ENCODE results near the gene ITPR3.
"Not testable (repeated sequence)": the region's sequence is repeated elsewhere in the genome, so short reads cannot be mapped to it uniquely, and the experiment has no call there.

The ITPR3 gene

GRCh38 chr6:33627876-33628275 lies 6.8 kb downstream of the ITPR3 start:
- TF ChIP-seq ZFX (IDR thresholded peaks at IDR 0.05) (no peak), CTCF (conservative IDR thresholded peaks at IDR 0.05) (no peak)
- H3K27ac ChIP-seq: no peak overlapping the region

DNA sequence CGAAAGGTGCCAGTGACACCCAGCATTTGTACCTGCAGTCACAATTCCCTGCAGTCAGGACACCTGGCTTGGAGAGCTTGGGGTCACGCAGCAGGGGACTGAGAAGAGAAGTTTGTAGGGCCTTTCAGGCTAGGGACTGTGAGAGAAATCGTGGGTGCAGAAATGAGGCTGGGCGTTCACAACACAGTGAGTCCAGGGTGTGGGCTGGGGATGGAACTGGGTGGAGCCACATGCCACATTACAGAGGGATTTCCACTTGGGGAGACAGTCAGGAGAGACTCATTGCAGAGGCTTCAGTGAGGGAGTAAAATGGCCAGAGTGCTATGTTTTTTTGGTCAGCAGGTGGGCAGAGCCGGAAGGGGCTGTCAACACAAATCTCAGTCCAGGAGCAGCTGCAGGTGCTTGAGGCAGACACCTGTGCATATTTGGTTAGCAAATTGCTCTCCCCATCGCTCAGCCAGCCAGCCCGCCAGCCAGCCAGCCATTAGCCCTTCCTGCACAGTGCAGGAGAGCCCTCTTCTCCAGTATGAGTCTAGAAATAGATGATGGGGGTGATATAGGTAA lies 7.4 kb downstream of the ITPR3 start:
- TF ChIP-seq ZFX (IDR thresholded peaks at IDR 0.05) (no peak), CTCF (conservative IDR thresholded peaks at IDR 0.05) (no peak)
- no peak overlapping the region for H3K27ac ChIP-seq

- TF ChIP-seq ZFX (IDR thresholded peaks at IDR 0.05) (no peak), CTCF (conservative IDR thresholded peaks at IDR 0.05) (no peak)
- no peak overlapping the region for H3K27ac ChIP-seq
Measured at GRCh38 chr6:33630014-33630413, 8.9 kb downstream of the ITPR3 start.

- H3K27ac ChIP-seq: not testable (repeated sequence)
Measured at GRCh38 chr6:33631521-33631920, 10.4 kb downstream of the ITPR3 start.

GRCh38 chr6:33631971-33632557 lies 10.9 kb downstream of the ITPR3 start:
- TF ChIP-seq ZFX (IDR thresholded peaks at IDR 0.05) (no peak), CTCF (conservative IDR thresholded peaks at IDR 0.05) (no peak)
- peak overlapping the region; percentile 56 for H3K27ac ChIP-seq

- no peak for TF ChIP-seq ZFX (IDR thresholded peaks at IDR 0.05)
- TF ChIP-seq CTCF (conservative IDR thresholded peaks at IDR 0.05): peak; percentile 81
- H3K27ac ChIP-seq: peak overlapping the region; percentile 56
Measured at GRCh38 chr6:33632558-33633039, 11.5 kb downstream of the ITPR3 start.

DNA sequence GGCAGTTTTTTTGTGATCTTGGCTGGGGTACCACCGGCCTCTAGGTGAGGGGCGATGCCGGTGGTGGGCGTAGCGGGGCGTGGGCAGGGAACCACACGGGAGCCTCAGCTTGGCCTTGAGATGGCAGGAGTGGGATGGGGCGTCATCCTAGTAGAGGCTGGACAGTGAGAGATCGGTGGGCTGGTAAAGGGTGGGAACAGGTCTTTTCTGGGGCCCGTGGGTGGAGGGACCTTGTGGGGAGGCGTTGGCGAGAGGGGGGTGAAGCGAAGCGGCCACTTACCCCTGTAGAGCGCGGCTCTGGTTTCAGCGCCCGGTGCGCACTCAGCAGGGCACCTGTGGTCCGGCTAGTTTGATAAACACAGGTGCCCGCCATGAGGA lies 12.0 kb downstream of the ITPR3 start:
- no peak for TF ChIP-seq CTCF (conservative IDR thresholded peaks at IDR 0.05)
- no peak for TF ChIP-seq ZFX (IDR thresholded peaks at IDR 0.05)
- H3K27ac ChIP-seq: peak overlapping the region; percentile 56

Data from C4-2B (cell line).